Heart right ventricle (tissue), 16 donors: ENCODE data around the gene NAT9. TPM values are rescaled to one million over a fixed set of nuclear protein-coding genes. Genes with fewer than 3 reads are reported as not detected.
A peak's percentile ranks its signal among the peaks of the same experiment; 100 is the strongest.

Source experiments
- ATAC-seq, 8 donors: fragments of 200-7000 bp; cut with Tn5 transposase; one replicate each; pipeline ENCODE4 v1.9.1; 2020; ENCODE audit warnings: mild to moderate bottlenecking in 8 of 8, moderate library complexity in 8 of 8, moderate number of reproducible peaks in 1 of 8
- DNase-seq, 2 donors: peaks; one replicate each; pipeline ENCODE4 v3.0.0-alpha.2; 2020
- H3K27ac ChIP-seq, 10 donors: fragments of 200-600 bp; sonication (generic) in 2 of 10; one replicate each; pipeline versions ENCODE4 v1.5.0 to v1.8.0; 2020 to 2022; ENCODE audit warnings: mild to moderate bottlenecking in 3 of 10
- H3K27me3 ChIP-seq, 7 donors: fragments of 200-600 bp; one replicate each; pipeline ENCODE4 v1.8.0; 2021 to 2022; ENCODE audit warnings: mild to moderate bottlenecking in 2 of 7
- H3K36me3 ChIP-seq, 9 donors: fragments of 200-600 bp; sonication (generic) in 1 of 9; one replicate each; pipeline versions ENCODE4 v1.5.0 to v1.8.0; 2020 to 2022; ENCODE audit warnings: mild to moderate bottlenecking in 2 of 9
- H3K4me1 ChIP-seq, 9 donors: fragments of 200-600 bp; sonication (generic) in 1 of 9; one replicate each; pipeline versions ENCODE4 v1.5.0 to v1.8.0; 2020 to 2022; ENCODE audit warnings: mild to moderate bottlenecking in 4 of 9
- H3K4me3 ChIP-seq, 10 donors: fragments of 200-600 bp; sonication (generic) in 2 of 10; one replicate each; pipeline versions ENCODE4 v1.5.0 to v1.8.0; 2020 to 2022; ENCODE audit warnings: mild to moderate bottlenecking in 7 of 10, moderate library complexity in 2 of 10
- H3K9me3 ChIP-seq, 11 donors: fragments of 200-600 bp in 10 of 11; sonication (generic) in 2 of 11; one replicate each; pipeline versions ENCODE4 v1.5.0 to v1.8.0; 2013 to 2022; ENCODE audit warnings: mild to moderate bottlenecking in 2 of 11, control low read depth in 1 of 11, moderate library complexity in 1 of 11
- CTCF ChIP-seq, 9 donors: fragments of 200-600 bp; sonication (generic) in 2 of 9; IDR thresholded peaks; one replicate each; pipeline versions ENCODE4 v1.5.0 to v1.8.0; 2021 to 2022; ENCODE audit warnings: antibody characterized with exemption in 9 of 9, mild to moderate bottlenecking in 5 of 9, moderate library complexity in 1 of 9
- WGBS, 2 donors: extraction: QIAGEN DNeasy Blood & Tissue Kit; methylation state at CpG; one replicate each; pipeline ENCODE4 v1.1.7; 2013; ENCODE audit warnings: inconsistent platforms in 1 of 2; 5-methylcytosine and 5-hydroxymethylcytosine counted together
- intact Hi-C, 10 donors: fragments of 100-400 bp; cut with DNase I; formaldehyde crosslinking; loops; one replicate each; pipeline versions ENCODE4 v1.11.1 to v1.14.2; 2022
- polyA plus RNA-seq, 2 donors: library from polyadenylated mRNA; stranded (reverse); fragments of 200-250 nt; gene quantifications; one replicate each; pipeline ENCODE4 v1.2.3, GENCODE V29; 2013
- total RNA-seq, 10 donors: library from RNA; stranded (reverse); fragmentation: NEBNext Ultra II Directional in 3 of 10; extraction: Animal tissue kit (Norgen Biotek cat#: 25700) in 3 of 10; gene quantifications; one replicate each; pipeline versions ENCODE4 v1.2.1 to v1.2.4, GENCODE V29; 2021 to 2023
- donor health status: Arrhythmogenic right ventricular cardiomyopathy.
- donor health status: ischemic (EF 13 %, LVEDD 7.1; RV severe dilation, severe dysfunction).
- donor health status: healthy with polysubstance abuse.
- donor health status: DM: no; HTN: yes; CAD: no.
- donor health status: DM: no; HTN: no; CAD: no.
- donor health status: ischemic (EF 25% LVEDD 6.9; RV normal size, moderate dysfunction).
- donor health status: ischemic (EF 25% LVEDD 5.7; RV mildly dilated, moderate dysfunction).
- donor health status: healthy.
- donor health status: DM: yes; HTN: yes; CAD: no.
- donor health status: Ischemic cardiomyopathy.
- donor health status: ischemic (EF 35%, LVEDD 5.7; RV mildly dilated, moderate dysfunction).
- donor health status: nonischemic (EF 11% LVEDD 7.7; RV severe dilation, severe dysfunction).
- donor health status: DM: yes; HTN: yes; CAD: no.
- donor health status: PGD.
- donor health status: ischemic (EF 29% LVEDD 5.4; RV normal size, mild dysfunction).
- donor health status: nonischemic (EF 23%, LVEDD 6.1; RV moderate dilation, normal function).

NAT9 gene
- total and polyA plus RNA-seq, 12 donors, result 10.6 to 42.9 (median 17.1) TPM

- no peak for DNase-seq
- intact Hi-C loops, result loop anchor here in 8 of 10 donors (1.0 to 10.0 kb wide), 10 partner anchors 25 to 539 kb away; partner anchors contain the start of gene RPL38 (in 1 of the 8)
- 76 to 77% methylated on average over 2 of the region's 2 CpGs for WGBS, 2 donors
- Histone ChIP-seq H3K36me3 (no peaks in the 10 kb centered on the region), H3K4me1 (peaks cover 4 to 91% (median 36%) of the 10 kb centered on the region in 9 donors), H3K4me3 (no peak overlapping the region), H3K27me3 (peaks cover 0 to 33% (median 25%) of the 10 kb centered on the region in 7 donors), H3K9me3 (no peaks in the 10 kb centered on the region), H3K27ac (peak overlapping the region in 1 of 10 donors; percentile 85)
- ATAC-seq, result no peak
- TF ChIP-seq CTCF (IDR thresholded peaks at IDR 0.05), result no peak
Observed at GRCh38 chr17:74743755-74744154, 32.4 kb downstream of the NAT9 start.

- no peak for TF ChIP-seq CTCF (IDR thresholded peaks at IDR 0.05)
- intact Hi-C loops, result loop anchor here in 4 of 10 donors (5.0 to 10.0 kb wide), 5 partner anchors 39 to 538 kb away; partner anchors contain the start of gene RPL38 (in 1 of the 4)
- H3K27me3 ChIP-seq, result peaks cover 0 to 39% (median 32%) of the 10 kb centered on the region in 7 donors
- H3K9me3 ChIP-seq, result no peaks in the 10 kb centered on the region
- DNase-seq (no peak), ATAC-seq (no peak)
- no peak overlapping the region for H3K4me3 ChIP-seq
- no peaks in the 10 kb centered on the region for H3K36me3 ChIP-seq
- WGBS, 2 donors, result 90 to 93% methylated on average over 9 of the region's 9 CpGs
- peaks cover 7 to 97% (median 42%) of the 10 kb centered on the region in 9 donors for H3K4me1 ChIP-seq
- peak overlapping the region in 2 of 10 donors; percentile 46 to 85 for H3K27ac ChIP-seq
Observed at GRCh38 chr17:74742978-74743545, 33.1 kb downstream of the NAT9 start.

GRCh38 chr17:74742153-74742515, 34.0 kb downstream of the NAT9 start:
- intact Hi-C loops, result loop anchor here in 4 of 10 donors (5.0 to 10.0 kb wide), 5 partner anchors 40 to 537 kb away; partner anchors contain the start of gene RPL38 (in 1 of the 4)
- DNase-seq, result no peak

More at GRCh38 chr17:74742153-74742515, 34.0 kb downstream of the NAT9 start:
- no peak for ATAC-seq
- Histone ChIP-seq H3K9me3 (no peaks in the 10 kb centered on the region), H3K27me3 (peaks cover 0 to 49% (median 41%) of the 10 kb centered on the region in 7 donors), H3K4me3 (peak overlapping the region in 1 of 10 donors; percentile 9), H3K36me3 (no peaks in the 10 kb centered on the region), H3K4me1 (peaks cover 7 to 97% (median 43%) of the 10 kb centered on the region in 9 donors), H3K27ac (peak overlapping the region in 5 of 10 donors; percentile 23 to 85 (median 37))
- no peak for TF ChIP-seq CTCF (IDR thresholded peaks at IDR 0.05)
- WGBS, 2 donors, result 33 to 35% methylated on average over 4 of the region's 4 CpGs
